Measurements from ENCODE around the gene CFAP54.

CFAP54 gene

DNA sequence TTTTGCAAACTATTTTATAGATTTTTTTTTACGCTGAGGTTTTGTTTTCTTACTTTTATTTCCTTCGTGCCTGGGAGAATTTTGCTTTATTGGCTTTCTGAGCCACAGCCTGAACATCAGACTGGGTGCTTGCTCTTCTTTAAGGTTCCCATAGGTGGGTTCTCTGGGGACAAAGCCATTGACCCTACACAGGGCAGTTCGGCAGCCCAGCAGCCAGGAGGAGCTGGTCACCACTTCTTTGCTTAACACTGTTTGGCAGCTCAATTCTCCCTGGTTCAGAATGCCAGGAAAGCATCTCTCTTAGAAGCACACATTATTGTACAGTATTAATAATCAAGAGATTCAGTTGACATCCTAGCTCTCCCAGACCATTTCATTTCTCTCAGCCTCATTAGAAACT, 276.9 kb downstream of the CFAP54 start:
- DNase-seq, result no peak

DNA sequence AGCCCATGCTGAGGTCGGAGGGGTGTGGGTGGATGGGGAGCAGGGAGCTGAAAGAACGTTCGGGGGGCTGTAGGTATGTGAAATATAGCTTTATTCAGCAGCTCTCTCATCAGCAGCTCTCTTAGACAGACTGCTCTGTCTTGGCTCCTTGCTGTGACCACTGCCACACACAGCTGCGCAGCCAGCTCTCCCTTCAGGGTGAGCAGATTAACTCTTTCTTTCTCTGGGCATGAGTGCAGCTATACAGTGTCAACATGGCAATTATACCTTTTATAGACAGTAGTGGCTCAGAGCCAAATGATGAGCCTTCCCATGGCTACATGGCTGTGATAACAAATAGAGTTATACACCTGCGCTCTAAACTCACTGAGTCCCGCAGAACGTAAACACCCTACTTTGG, 280.0 kb downstream of the CFAP54 start:
- peak; percentile 45 for DNase-seq

DNA sequence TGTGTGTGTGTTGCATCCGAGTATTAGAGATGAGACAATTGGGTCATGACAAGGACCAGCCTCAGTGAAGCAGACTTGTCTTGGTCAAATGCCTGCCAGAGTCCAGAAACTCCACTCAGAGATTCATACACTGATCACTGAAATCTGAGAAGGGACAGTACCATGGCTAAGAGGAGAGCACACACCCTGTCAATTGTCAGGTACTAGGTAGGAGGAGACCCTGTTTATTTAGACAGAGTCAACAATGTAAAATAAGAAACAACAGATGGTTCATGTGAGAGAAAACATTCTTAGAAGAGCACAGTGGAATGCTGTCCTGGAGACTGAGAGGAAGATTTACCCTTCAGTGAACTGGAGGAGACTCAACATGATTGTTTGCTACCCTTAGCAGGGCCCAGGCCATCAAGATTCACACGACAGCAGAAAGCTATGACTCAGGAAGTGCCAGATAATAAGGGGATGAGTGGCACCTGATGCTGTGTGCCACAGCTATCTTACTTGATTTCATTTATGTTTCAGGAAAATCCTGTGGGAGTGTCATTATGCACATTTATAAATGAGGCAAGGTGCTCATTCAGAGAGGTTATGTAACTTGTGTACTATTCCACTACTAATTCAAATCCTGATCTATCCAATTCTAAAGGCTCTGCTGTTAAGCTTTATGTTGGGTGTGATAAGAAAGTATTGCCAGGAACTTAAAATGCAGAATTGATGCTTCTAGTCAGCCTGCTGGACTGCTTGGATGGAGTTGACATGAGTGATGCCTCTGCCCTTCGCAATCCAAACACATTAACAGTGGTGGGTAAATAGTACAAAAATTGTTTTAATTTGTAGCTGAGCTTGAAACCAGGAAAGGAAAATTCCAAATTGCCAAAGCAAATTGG, 281.1 kb downstream of the CFAP54 start:
- no peak for DNase-seq

DNA sequence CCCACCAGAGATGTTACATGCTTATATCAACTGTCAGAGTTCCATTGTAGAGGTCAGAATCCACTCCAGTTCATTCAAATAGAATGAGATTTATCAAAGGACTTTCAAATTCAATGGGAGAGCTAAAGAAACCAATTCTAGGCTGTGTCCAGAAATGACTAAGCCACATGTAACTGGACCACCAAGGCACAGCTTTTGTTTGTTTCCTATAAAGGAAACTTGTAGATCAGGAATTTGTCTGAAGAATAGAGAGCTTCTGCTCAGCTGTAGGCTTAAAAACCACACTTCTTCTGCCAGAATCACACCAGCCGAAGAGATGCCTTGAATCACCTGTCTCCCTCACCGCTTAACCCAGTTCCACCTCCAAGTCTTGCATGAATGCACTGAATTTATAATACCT, 283.7 kb downstream of the CFAP54 start:
- DNase-seq, result no peak

DNA sequence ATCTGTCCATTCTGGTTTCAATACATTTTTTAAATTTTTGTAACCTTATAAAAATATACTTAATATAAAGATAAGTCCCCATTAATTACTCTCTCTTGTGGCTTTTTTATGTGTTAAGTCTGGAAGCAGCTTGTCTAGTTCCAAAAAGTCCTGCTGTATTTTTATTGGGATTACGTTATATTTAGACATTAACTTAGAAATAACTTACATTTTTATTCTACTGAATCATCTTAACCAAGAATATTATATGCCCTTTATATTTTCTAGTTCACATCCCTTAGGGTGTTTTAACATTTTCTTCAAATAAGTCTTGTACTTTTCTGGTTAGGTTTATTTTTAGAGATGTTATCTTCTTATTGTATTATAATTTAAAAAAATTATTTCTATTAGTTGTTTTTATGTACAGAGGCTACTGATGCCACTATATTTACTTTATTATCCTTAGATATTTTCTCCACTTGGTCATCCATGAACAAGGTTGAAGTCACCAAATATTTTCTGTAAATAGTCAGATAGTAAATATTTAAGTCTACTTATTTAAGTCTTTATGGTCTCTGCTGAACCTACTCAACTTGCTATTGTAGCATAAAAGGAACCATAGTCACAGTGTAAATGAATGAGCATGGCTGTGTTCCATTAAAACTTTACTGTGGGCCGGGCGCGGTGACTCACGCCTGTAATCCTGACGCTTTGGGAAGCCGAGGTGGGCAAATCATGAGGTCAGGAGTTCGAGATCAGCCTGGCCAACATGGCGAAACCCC, 285.3 kb downstream of the CFAP54 start:
- DNase-seq, result no peak

DNA sequence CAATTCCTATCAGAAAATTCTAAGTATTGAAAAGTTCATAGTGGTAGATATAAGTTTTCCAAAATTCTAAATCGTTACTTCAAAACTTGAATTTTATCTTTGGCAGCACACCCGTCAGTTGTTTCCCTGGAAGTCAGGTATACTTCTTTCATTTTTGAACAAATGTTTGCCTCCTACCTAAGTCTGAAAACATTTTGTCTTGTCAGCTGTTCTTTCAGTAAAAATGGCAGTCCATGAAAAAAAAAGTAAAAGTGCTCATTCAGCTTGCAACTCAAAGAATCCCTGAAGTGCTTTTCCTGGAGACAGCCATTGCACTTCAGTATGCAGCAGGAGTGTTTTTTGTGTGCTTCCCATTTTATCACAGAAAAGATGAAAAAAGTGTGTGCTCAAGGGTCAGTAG, 287.5 kb downstream of the CFAP54 start:
- DNase-seq, result no peak

DNA sequence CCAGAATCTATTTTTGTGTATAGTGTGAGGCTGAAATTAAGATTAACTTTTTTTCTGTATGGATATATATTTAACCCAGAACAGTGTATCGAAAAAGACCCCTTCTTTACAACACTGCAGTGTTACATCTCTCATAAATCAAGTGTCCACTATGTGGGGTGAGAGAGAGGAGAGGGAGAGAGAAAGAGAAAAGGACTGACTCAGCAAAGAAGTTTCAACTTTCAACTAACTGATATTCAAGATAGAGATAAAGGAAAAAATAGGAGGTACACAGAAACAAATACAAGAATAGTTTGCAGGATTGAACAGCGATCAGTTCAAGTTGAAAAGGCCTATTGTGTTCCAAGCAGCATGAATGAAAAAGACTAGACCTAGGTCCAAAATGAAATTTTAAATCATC, 291.0 kb downstream of the CFAP54 start:
- no peak for DNase-seq

DNA sequence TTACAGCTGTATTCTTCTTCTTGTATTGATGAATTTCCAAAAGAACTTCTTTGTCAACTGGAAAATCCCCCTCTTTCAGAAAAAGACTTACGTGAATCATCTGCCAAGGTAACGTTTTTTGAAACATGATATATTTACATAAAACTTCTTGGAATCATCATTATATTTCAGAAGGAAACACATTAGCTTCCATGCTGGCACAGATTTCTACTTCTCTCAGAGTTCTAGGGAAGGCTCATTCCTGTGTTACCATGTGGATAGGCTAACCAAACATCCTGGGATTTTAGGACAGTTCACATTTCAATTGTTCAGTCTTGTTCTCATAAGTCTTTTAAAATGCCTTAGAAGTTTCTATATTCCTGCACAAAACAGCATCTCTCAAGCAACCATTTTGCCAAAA, 297.4 kb downstream of the CFAP54 start:
- DNase-seq, result no peak

DNA sequence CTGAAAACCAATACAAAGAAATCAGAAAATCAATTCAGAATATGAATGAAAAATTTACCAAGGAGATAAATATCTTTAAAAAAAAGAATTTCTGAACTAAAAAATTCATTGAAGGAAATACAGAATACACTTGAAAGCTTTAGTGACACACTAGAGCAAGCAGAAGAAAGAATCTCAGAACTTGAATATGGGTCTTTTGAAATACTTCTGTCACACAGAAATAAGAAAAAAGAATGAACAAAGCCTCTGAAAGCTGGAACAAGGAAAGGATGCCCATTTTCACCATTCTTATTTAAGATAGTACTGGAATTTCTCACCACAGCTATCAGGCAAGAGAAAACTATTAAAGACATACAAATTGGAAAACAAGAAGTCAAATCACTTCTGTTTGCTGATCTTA, 314.6 kb downstream of the CFAP54 start:
- DNase-seq, result no peak

DNA sequence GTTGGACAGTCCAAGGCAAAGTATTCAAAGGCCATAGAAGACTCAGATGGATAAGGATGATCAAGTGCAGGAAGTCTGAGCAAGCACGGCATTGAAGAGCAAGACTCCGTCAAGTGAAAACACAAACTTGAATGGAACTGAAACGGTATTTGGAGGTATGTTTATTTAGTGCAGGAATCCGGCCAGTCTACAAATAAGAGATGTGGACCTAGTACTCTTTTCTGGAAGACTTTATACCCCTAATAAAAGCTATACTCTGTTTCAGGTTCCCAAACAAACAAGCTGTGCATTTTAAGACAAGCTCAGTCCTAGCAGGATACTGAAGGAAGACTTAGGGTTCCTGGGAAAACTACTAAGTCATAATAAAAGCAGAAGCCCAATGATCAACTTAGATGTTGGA, 316.9 kb downstream of the CFAP54 start:
- DNase-seq, result no peak

DNA sequence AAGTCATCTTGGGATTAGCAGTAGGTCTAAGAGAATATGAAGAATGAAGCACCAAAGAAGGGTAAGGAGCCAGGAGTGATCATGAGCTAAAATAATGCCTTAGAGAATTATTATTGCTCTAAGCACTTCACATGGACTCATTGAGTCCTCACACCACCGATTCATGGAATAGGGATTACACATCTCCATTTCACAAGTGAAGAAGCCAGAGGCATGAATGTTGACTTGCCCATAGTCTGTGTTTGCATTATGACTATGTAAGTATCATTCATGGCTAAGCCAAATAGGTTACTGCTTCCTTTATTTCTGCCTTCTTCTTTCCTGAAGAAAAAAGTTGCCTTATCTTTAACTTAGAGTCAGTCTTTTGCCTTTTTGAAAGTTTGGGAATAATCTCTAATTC, 318.4 kb downstream of the CFAP54 start:
- no peak for DNase-seq

DNA sequence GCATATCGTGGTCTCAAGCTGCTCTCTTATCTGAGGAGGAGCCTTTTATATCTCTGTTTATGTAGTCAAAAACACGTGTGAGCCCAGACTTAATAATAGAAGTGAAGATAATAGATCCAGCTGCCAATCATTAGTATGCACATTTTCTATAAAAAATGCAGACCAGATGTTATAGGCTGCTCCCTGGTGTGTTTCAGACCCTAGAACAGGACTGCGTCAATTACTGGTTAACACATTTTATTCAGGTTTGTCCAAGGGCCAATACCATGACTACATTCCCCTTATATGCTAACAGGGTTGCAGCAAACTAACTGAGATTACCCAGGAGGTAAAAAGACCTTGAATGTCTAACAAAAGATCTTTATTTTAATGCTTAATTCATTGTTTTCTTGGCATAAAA, 319.2 kb downstream of the CFAP54 start:
- DNase-seq, result no peak

DNA sequence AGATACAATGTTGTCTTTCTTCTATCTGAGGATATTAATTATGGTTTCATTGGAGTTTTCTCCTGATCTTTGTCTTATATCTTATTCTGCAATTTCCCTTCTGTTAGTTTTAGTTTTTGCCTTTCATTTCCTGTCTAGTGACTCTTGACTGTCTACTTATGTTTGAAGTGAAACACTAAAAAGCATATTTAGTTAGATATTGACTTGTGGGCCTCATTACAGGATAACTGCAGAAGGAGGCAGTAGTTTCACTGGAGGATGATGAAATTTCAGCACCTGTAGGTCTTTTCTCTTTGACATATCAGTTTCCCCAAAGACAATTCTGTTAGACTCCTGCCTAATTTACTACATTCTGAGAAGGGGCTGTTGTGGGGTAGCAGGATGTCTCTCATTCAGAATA, 320.1 kb downstream of the CFAP54 start:
- no peak for DNase-seq

DNA sequence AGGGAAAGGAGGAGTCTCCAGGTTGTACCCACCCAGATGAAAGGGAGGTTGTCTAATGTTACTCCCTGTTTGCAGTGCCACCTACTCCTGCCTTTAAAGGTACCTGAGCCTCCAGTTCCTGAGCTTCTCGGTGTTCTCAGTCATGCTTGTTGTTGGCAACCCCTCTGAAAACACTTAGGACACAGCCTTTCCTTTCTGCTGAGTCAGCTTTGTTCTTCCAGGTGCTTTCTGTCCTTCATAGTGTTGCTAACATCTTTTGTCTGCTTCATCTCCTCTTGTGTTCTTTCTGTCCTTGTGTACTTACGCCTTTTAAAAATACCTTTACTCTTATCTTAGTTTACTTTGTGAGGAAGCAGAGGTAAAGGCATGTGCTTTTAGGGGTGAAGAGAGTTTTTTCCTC, 320.7 kb downstream of the CFAP54 start:
- DNase-seq, result no peak

DNA sequence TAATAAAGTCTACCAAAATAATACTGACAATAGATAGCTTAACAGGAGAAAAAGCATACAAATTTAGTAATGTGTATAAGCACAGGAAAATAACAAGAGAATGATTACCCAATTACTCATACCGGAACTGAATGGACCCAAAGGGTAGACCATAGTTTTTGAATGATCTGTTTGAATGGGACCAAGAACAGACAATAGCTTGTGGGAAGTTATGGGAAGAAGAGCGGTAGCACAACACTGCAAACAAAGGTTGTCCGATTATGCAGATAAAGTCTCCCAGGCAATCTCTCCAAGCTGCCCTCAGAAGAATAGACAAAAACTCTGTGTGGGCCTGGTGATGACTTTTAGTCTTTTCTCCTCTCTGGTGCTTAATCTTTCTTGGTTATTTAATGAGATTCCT, 321.1 kb downstream of the CFAP54 start:
- DNase-seq, result no peak

DNA sequence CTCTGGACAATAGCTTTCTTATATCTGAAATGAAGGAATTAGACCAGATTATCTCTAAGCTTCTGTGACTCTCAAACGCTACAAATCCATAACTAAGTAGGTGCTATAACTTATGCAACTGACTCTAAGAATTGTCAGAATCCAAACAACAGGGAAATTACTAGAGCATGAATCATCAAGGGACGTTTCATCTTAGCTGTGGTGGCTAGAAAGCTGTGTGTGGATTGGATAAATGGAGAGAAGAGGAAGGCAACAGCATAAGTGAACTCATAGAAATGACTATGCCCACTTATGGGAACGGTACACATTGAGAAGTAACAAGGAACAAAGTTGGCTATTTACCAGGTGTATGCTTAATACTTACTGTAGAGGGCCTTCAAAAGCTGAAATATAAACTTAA, 321.7 kb downstream of the CFAP54 start:
- no peak for DNase-seq

DNA sequence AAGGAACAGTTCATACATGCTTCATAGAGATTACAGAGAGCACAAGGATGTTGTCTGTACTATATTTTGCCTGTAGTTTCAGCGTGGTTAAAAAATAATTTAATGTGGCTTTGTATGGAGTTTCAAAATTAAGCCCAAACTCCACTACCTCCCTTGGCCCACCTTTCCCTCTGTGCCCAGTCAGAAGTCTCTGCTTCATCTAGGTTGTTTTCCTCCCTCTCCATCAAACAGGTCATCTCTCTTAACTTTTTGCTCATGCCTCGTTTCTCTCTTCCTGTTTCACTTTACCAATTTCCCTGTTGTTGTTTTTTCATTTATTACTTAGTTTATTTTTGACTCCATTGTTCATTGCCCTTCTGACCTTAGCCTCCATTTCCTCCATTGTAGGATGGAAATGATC, 322.8 kb downstream of the CFAP54 start:
- DNase-seq, result no peak

DNA sequence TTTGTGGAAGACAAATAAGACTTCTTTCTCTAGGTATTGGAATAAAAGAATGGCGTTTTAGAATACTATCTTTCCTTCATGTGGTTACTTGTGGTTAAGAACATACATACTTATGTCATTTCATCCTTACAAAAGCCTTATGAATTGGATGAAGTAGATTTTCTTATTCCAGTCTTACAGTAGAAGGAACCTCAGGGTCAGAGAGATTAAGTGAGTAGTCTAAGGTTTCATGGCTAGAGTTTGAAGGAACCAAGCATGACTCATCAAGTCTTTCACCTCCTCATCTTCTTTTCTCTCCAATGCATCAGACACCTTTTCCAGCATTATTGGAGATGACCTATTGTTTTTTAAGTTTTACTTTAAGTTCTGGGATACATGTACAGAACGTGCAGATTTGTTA, 324.8 kb downstream of the CFAP54 start:
- DNase-seq, result no peak

DNA sequence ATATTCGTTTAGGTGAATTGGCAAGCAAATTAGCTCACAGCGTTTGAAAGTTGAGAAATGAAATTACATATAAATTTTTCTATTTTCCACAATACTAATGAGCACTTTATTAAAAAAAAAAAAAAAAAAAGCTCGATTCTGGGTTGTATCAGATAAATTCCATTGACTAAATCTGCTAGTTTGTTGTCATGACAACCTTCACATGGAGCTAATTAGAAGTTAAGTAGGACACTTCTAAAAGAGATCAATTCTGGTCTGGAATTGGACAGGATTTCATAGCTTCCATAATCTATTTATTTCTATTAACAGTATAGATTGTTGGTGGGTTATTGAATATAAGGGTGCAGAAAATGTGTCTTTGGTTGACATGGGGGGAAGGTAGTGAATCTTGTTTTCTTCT, 332.2 kb downstream of the CFAP54 start:
- DNase-seq, result no peak

DNA sequence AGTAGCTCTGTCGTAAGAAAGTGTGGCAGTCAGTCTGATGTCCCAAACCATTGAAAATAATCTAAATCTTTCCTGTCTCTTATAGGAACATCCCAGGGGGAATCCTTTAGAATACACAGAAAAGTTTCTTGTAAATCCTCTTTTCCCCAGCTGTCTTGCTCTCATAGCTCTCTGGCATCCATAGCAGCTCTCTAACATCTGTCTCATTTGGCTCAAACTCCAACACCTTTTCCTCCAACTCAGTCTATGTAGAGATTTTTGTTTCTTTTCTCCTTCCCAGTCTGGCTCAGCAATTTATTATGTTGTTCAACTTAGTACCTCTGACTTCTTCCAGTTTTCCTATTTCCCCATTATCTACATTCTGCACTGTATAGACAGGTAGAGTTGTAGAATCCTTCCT, 333.3 kb downstream of the CFAP54 start:
- DNase-seq, result no peak

DNA sequence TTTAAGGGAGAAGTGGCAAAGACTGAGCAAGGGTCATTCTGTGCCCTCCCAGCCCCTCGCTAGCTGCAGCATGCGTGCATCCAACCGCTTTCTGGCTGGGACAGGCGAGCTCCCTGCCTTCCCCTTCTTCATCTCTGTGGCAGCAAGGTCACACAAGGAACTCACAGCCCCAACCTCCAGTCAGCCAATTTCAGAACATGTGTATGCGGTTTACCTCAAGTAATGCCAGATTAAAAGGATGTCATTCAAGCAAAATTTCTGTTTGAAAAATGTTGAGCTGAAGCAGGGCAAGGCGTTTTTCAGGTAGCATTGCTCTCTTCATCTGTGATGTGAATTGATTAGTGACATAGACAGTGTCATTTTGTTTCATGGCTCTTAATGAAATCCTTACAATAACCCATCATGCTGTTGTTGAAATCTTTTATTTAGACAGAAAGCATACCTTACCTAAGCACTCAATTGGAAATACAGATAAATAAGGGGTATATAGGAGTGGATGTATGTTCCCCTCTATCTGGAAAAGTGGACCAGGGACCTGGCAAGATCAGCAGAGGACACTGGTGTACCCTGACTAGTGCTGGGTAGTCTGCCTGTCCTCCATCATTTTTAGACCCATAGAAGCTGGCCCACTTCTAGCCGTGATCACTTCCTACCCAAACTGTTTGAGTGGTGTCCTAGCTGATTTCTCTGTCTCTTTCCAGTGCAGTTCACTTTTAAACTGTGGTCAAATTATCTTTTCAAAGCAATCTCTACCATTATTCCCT, 334.9 kb downstream of the CFAP54 start:
- DNase-seq, result no peak

DNA sequence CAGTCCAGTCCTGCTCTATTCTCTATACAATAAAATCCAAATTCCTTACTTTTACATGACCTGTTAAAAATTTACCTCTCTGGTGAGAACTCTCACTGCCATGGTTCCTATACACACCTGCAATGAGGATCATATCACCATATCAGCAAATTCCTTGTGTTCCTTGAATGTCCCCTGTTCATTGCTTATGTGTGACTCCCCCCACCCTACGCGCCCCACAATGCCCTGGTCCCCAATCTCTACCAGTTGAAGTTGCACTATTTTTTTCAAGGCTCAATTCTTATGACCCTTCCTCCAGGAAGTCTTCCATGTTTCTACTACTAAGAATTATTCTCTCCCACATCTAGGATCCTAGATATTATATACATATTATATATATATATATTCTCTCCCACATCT, 335.5 kb downstream of the CFAP54 start:
- no peak for DNase-seq

DNA sequence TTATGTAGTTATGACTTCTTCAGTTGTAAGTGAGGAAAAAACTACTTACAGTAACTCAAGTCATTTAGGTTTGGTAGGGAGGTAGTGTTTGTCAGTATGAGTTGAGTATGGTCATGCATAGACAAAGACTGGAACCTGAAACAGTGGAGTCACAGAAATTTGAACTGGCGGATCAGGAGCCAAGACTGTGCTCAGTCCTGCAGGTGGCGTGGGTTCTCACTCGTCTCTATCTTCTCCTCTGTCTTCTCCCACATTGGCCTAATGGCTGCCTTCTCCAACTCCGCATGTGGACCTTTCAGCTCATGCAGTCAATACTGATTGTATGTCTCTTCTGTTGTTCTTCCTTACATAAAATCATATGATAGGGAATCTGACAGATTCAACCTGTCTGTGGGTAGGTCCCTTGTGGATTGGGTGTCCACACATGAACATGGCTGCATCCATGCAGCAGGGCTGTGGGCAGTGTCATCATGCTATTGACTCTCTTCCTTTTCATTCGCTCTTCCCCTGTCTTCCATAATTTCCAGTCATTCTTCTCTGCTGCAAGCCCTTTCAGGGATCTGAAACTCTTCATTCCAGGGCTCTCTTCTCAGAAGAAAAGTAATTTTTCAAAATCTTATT, 338.9 kb downstream of the CFAP54 start:
- no peak for DNase-seq

Measured in NCI-H2227 treated with DMSO at 0.1 percent for 48 hours (cell line).